ENCODE data around the gene LAGE3. TPM values are rescaled to one million over a fixed set of nuclear protein-coding genes. Genes with fewer than 3 reads are reported as not detected.

The LAGE3 gene
- total and polyA plus RNA-seq, 10 of the 15 experiments (the other 5 are each of a cell fraction or from before 2014, with no cell fraction given): 5.3 to 63.7 (median 19.7) TPM

GRCh38 chrX:154458116-154458953 is 20.7 kb downstream of the LAGE3 start, which contains the start of gene PLXNA3:
Gene PLXNA3 (plus strand): TSS chrX:154458281. CDS start chrX:154460184, 1,903 bp downstream.
- no peaks in the 10 kb centered on the region; the same call in 2 of the 3 replicates for H3K9me3 ChIP-seq (replicated peaks; ENCODE audit: control insufficient read depth, insufficient read depth, low read length)
- DNase-seq (ENCODE audit: low read depth, low spot score) (no peak), ATAC-seq (peak; percentile 76), FAIRE-seq (no peak)
- H3K27me3 ChIP-seq (replicated peaks in 1 of 2; ENCODE audit: control insufficient read depth in 2 of 2, insufficient read depth in 2 of 2, low read length in 1 of 2): no peaks in the 10 kb centered on the region
- no peaks in the 10 kb centered on the region for H4K20me1 ChIP-seq (ENCODE audit: control insufficient read depth, insufficient read depth)
- 36% methylated on average over 43 of the region's 88 CpGs for WGBS (ENCODE audit: insufficient coverage, insufficient replicate concordance, low lambda C conversion rate, missing lambda C conversion rate)
- H3K36me3 ChIP-seq (ENCODE audit: control insufficient read depth in 2 of 2, insufficient read depth in 2 of 2, low read length in 1 of 2): no peaks in the 10 kb centered on the region
- CTCF ChIA-PET: interaction anchor here (0.6 to 1.4 kb wide), 3 partner anchors 69 to 85 kb away, joined by 3 to 4 read pairs (median 3); no protein-coding TSS in a partner anchor
- H3K4me1 ChIP-seq (ENCODE audit: control insufficient read depth, insufficient read depth, low read length): no peaks in the 10 kb centered on the region
- H2AFZ ChIP-seq (ENCODE audit: control insufficient read depth, low read depth, low read length): peak within 1 kb of the TSS; percentile 33
- RAD21 ChIA-PET (ENCODE audit: unreplicated experiment): no interaction called here
- H3K27ac ChIP-seq (ENCODE audit: control insufficient read depth, insufficient read depth): peak within 1 kb of the TSS; percentile 61
- H3K4me3 ChIP-seq: peak within 1 kb of the TSS; percentile 77
- BruUV-seq (replicated peaks): no TSS peak
- SMC1A ChIA-PET (ENCODE audit: uncharacterized antibody, unreplicated experiment): interaction anchor here (1.1 kb wide), 1 partner anchor 68 kb away, joined by 3 read pairs; no protein-coding TSS in a partner anchor
- peaks cover 9% of the 10 kb centered on the region for H3K79me2 ChIP-seq (ENCODE audit: control insufficient read depth, insufficient read depth, low read length)
- peak within 1 kb of the TSS; percentile 54; the same call in 1 of the 2 replicates for H3K4me2 ChIP-seq (ENCODE audit: control insufficient read depth, insufficient read depth)
- H3K9ac ChIP-seq (ENCODE audit: control insufficient read depth, insufficient read depth, low read length): peak within 1 kb of the TSS; percentile 56
- POLR2A ChIA-PET: interaction anchor here (0.5 to 1.0 kb wide), 6 partner anchors 12 to 704 kb away, joined by 3 to 4 read pairs (median 4); partner anchors contain the start of gene UBL4A
- TF ChIP-seq LARP7 (IDR thresholded peaks at IDR 0.05) (0 out of 2 replicates have a peak, but pooled peaks have one; percentile 25), E2F8 (IDR thresholded peaks at IDR 0.05; ENCODE audit: low read depth, partially characterized antibody) (no peak), EGR1 (IDR thresholded peaks at IDR 0.05; ENCODE audit: borderline replicate concordance in 1 of 2, low read depth in 2 of 2, low read length in 2 of 2) (peak in 1 of 2 experiments; percentile 89; a peak in 2 of 3 replicates), NR2C1 (IDR thresholded peaks at IDR 0.05) (0 out of 2 replicates have a peak, but pooled peaks have one; percentile 19), STAT3 (IDR thresholded peaks at IDR 0.05; ENCODE audit: low read depth, low read length) (no peak), POLR2A (IDR thresholded peaks at IDR 0.05; ENCODE audit: low read depth, low read length) (peak; percentile 81), BHLHE40 (IDR thresholded peaks at IDR 0.05; ENCODE audit: borderline replicate concordance in 1 of 2, low read depth in 2 of 2, low read length in 1 of 2) (peak; percentile 82 to 97), RAD21 (IDR thresholded peaks at IDR 0.05; ENCODE audit: insufficient read depth, low read depth, low read length) (no peak), NR2F1 (conservative IDR thresholded peaks at IDR 0.05) (peak; percentile 71), KLF5 (IDR thresholded peaks at IDR 0.05; ENCODE audit: partially characterized antibody) (peak; percentile 93), CHD1 (IDR thresholded peaks at IDR 0.05; ENCODE audit: low read depth, low read length) (peak; percentile 95), IRF4 (IDR thresholded peaks at IDR 0.05; ENCODE audit: low read depth, low read length) (no peak), JUND (IDR thresholded peaks at IDR 0.05; ENCODE audit: low read depth, low read length) (peak; percentile 94), BACH1 (IDR thresholded peaks at IDR 0.05; ENCODE audit: borderline replicate concordance) (0 out of 2 replicates have a peak, but pooled peaks have one; percentile 32), TAF1 (IDR thresholded peaks at IDR 0.05; ENCODE audit: borderline replicate concordance, low read depth, low read length) (peak; percentile 50; the same call in 1 of the 2 replicates)
- TF ChIP-seq, protein P1, sequence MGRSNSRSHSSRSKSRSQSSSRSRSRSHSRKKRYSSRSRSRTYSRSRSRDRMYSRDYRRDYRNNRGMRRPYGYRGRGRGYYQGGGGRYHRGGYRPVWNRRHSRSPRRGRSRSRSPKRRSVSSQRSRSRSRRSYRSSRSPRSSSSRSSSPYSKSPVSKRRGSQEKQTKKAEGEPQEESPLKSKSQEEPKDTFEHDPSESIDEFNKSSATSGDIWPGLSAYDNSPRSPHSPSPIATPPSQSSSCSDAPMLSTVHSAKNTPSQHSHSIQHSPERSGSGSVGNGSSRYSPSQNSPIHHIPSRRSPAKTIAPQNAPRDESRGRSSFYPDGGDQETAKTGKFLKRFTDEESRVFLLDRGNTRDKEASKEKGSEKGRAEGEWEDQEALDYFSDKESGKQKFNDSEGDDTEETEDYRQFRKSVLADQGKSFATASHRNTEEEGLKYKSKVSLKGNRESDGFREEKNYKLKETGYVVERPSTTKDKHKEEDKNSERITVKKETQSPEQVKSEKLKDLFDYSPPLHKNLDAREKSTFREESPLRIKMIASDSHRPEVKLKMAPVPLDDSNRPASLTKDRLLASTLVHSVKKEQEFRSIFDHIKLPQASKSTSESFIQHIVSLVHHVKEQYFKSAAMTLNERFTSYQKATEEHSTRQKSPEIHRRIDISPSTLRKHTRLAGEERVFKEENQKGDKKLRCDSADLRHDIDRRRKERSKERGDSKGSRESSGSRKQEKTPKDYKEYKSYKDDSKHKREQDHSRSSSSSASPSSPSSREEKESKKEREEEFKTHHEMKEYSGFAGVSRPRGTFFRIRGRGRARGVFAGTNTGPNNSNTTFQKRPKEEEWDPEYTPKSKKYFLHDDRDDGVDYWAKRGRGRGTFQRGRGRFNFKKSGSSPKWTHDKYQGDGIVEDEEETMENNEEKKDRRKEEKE (IDR thresholded peaks at IDR 0.05): peak; percentile 90
- in situ Hi-C loops (cut with MboI): no loop called here
- intact Hi-C loops (cut with micrococcal nuclease; ENCODE audit: unreplicated experiment): no loop called here

Measured in GM12878 (cell line).